GM18951 (cell line): ENCODE measurements around the gene PTCH2.
A peak's percentile ranks its signal among the peaks of the same experiment; 100 is the strongest.
"Not testable (repeated sequence)": the region's sequence is repeated elsewhere in the genome, so short reads cannot be mapped to it uniquely, and the experiment has no call there.

ENCODE experiments used
- POLR2A ChIP-seq: IDR thresholded peaks from 4 replicates; pipeline ENCODE4 v1.6.1; 2011; ENCODE audit warnings: mild to moderate bottlenecking; ENCODE audit not compliant: insufficient read length, insufficient read depth; ENCODE audit errors: extremely low read depth
- in situ Hi-C: fragments of 300-500 bp; cut with MboI; formaldehyde crosslinking; loops from one replicate; pipeline ENCODE4 v1.12.0; 2022; ENCODE audit warnings: low sequenced_read_pairs, mixed read lengths, inconsistent platforms; ENCODE audit not compliant: unreplicated experiment

The PTCH2 gene

DNA sequence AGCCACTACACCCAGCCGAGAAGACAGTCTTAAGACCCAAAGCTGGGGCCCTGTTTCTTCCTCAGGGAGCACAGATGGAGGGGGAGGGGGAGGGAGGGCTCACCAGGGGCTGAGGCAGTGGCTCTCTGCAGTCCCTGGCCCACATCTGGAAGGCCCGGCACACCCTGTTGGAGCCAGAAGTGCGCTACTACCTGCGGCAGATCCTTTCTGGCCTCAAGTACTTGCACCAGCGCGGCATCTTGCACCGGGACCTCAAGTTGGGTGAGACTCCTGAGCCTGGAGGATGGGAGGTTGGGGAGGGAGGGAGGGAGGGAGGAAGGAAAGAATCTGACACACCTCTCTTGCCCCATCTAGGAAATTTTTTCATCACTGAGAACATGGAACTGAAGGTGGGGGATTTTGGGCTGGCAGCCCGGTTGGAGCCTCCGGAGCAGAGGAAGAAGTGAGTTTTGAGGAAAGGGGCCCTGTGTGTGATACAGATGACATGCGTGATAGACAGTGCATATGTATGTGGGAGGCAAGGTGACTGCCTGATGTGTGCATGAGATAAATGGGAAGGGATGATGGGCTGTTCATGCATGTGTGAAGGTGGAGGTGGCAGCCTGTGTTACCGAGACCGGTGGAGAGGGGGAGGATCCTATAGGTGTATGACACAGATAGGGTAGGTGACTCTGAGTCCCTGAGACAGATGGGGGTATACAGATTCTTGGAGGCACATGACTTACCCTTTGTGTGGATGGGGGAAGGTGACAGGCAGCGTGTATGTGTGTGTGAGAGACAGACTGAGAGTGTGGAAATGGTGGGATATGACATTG, 41.4 kb downstream of the PTCH2 start:
- in situ Hi-C loops, result loop anchor here (25.0 kb wide), 1 partner anchor 686 kb away; the partner anchor contains the start of gene TESK2
- no peak for TF ChIP-seq POLR2A

DNA sequence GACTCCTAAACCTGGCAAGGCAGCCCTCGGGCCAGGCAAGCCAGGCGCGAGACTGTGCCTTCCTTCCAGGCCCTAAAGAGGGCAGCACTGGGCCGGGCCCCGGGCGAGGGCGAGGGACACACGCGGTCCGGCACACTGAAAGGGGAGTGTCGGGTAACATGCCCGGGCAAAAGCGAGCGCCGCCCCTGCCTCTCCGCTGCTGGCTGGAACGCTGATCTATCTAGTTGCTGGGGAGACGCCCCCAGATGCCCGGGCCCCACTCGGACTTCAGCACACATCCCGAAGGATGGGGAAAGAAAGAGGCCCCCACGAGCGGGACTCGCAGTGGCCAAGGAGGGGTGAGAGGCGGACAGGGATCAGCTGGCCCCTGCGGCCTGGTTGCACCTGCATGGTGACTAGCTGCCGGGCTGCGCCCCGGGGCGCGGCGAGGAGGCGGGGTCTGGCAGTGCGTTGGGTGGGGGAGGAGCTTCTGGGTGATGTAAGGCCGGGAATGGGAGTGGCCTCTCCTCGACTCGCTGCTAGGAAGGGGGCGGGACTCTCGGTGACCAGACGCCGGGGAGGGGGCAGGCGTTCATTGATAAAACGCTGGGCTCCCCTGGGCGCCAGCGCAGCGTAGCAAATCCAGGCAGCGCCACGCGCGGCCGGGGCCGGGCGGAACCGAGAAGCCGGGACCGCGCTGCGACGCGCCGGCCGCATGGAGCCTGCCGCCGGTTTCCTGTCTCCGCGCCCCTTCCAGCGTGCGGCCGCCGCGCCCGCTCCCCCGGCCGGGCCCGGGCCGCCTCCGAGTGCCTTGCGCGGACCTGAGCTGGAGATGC, 43.1 kb downstream of the PTCH2 start, which contains the start of gene PLK3:
TSS of gene PLK3 (plus strand) at position 608 of the 815 bp plus-strand sequence. CDS start at position 695, 87 bp downstream.
- in situ Hi-C loops, result loop anchor here (25.0 kb wide), 1 partner anchor 687 kb away; the partner anchor contains the start of gene TESK2
- TF ChIP-seq POLR2A, result peak; percentile 98

DNA sequence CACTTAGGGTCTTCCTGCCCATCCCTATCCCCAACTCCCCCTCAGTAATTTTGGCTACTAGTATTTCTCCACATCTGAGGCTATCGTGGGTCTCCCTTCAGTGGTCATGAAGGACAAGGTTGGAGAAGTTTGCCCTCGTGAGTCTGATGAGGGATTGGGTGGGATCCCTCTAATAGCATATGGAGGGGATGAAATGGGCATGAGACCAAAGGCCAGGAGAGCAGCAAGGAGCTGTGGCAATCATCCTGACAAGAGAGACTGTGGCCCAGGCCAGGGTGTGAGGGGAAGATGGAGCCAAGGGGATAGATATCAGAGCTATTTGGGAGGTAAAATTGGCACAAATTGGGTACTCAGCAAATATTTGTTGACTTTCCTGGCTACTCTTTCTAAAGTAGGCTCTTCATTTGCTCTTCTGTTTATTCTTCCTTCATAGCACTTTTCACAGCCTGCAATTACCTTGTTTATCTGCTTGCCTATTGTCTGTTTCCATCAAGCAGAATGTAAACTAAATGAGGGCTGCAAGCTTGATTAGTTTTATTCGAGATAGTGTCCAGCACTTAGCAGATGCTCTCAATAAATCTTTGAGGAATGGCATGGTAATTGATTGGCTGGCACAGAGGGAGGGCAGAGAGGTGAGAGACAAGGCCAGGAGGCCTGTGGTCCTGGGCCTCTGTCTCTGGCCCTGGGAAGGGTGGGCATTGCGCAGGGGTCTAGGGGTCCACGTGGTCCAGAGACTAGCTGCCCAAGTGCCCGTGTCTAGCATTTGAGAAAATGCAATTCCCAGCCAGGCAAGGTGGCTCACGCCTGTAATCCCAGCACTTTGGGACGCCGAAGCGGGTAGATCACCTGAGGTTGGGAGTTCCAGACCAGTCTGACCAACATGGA, 44.3 kb downstream of the PTCH2 start:
- in situ Hi-C loops, result no loop called here
- TF ChIP-seq POLR2A, result no peak

DNA sequence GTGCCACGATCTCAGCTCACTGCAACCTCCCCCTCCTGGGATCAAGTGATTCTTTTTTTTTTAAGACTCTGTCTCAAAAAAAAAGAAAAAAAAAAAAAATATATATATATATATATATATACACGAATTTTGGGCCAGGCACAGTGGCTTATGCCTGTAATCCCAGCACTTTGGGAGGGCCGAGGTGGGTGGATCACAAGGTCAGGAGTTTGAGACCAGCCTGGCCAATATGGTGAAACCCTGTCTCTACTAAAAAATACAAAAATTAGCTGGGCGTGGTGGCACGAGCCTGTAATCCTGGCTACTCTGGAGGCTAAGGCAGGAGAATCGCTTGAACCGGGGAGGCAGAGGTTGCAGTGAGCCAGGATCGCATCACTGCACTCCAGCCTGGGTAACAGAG, 45.2 kb downstream of the PTCH2 start:
- in situ Hi-C loops, result not testable (repeated sequence)

DNA sequence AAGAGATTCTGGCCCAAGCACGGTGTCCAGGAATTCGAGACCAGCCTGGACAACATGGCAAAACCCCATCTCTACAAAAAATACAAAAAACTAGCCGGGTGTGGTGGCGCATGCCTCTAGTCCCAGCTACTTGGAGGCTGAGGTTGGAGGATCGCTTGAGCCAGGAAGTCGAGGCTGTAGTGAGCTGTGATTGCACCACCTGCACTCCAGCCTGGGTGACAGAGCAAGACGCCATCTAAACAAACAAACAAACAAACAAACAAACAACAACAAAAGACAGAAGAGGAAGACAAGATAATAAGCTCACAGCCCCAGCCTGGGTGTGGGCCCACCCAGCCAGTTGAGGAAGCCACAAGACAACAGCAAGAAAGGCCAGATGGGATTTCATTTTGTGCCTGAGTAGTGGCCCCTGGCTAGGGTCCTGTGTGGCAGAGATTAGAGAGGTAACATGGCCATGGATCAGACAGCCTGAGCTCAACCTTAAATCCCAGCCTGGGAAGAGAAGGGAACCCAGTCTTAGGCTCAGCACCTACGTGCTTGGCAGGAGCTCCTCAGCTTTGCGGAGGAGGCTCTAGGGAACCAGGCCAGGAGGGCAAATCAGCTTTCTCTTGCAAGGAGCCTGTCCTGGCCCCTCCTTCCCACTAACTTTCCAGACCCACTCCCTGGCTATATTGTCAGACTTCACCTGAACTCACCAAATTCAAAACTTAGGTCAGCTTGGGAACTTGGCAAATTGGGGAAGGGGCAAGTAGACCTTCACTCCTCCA, 50.1 kb downstream of the PTCH2 start:
- in situ Hi-C loops, result no loop called here
- no peak for TF ChIP-seq POLR2A

DNA sequence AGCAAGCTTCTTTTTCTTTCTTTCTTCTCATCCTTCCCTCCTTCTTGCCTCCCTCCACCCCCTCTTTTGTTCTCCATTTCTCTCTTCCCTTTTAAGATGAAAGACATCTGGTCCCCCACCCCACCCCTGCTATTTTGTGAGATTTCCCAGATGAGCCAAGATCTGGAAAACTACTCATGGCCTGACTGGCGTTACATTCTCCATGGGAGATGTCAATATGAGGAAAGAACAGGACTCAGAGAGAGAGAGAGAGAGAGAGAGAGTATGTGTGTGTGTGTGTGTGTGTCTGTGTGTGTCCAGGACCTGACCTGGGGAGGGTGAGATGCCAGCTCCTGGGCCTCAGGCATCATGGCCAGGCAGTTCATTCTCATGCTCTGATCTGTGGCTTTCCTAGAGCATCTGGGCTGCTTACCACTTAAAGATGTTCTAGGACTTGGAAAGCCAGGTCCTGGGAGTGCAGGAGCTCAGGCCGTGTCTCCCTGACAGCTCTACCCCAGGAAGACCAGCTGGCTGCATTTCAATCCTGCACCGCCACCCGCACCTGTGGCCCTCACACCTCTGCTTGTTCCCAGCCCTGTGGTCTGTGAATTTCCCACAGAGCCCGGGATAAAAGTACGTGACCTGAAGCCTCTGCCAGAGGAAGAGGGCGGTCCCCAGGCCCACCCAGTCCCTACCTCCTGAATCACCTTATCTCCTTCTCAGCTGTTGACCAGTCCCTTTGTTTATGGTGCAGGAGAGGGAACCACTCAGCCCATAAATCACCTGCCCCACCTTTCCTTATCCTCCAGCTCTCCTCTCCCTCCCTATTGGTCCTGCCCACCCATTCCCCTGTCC, 51.9 kb downstream of the PTCH2 start:
- in situ Hi-C loops, result no loop called here
- no peak for TF ChIP-seq POLR2A

DNA sequence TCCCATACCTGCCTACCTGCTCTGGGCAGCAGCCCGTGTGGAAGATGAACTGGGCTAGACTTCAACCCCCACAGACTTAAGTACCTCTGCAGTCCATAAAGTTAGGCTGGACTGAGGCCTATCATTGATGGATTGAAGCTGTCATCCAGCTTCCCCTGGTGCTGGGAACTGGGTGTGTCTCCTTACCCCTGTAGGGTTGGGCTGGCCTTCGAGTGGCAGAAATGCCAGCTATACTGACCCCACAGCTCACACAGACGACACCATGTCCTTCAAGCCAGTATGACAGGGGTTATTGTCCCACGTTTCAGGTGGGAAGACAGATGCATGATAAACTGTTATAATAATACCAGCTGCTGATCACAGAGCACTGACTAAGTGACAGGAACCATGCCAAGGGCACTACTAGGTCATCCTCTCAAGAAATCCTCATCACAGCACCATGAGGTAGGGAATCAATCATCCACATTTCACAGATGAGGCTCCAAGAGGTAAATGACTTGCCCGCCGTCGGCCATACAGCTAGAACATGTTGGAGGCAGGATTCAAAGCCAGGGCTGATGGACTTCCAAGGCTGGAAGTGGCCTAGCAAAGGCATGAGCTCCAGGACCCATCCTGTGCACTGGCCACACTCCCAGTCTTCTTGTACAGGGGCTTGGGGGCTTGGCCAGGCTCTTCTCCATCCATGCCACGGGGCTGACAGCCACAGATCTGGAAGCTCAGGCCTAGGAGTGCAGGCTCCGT, 54.8 kb downstream of the PTCH2 start, which contains the start of gene BEST4:
TSS of gene BEST4 (minus strand) at position 51 of the 741 bp plus-strand sequence. CDS start 465 bp downstream, outside the sequence.
- in situ Hi-C loops, result no loop called here
- TF ChIP-seq POLR2A, result no peak

DNA sequence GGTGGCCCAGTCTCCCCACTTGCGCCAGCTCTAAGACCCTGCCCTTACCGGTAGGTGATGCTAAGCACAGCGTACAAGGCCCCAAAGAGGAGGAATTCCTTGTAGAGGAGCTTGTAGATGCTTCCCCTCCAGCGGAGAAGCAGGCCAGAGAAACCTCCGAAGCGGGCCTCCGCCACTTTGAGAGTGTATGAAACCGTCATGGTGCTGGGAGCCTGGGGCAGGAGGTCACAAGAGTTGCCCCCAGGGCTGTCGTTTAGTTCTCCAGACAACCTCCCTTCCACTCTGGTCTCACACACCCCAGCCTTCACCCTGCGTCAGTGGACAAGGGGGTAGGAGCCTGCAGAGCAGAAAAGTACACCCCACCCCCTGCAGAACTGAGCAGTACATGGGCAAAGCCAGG, 55.5 kb downstream of the PTCH2 start:
- in situ Hi-C loops, result no loop called here
- no peak for TF ChIP-seq POLR2A

DNA sequence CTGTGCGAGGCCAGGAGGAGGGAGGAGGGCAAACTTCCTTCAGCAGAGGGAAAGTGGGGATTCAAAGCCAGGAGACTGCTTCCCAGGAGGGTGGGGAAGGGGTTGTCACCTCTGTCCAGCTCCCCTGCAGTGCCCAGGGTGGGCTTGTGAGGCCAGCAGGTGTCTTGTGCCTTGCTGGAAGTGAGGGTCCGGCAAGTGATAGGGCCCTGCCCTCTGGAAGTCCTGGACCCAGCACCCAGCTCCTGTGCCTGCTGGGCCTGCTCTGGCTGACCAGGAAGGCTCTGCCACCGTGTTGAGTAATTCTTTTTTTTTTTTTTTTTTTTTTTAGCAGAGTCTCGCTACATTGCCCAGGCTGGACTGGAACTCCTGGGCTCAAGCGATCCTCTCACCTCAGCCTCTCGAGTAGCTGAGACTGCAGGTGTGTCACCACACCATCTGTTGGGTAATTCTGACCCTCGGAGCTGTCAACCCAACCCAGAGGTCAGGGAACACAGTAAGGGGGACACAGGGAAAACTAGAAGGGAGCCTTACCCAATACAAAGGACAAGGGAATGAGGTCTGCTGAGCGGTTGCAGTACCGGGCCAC, 56.1 kb downstream of the PTCH2 start:
- in situ Hi-C loops, result no loop called here
- TF ChIP-seq POLR2A, result no peak

DNA sequence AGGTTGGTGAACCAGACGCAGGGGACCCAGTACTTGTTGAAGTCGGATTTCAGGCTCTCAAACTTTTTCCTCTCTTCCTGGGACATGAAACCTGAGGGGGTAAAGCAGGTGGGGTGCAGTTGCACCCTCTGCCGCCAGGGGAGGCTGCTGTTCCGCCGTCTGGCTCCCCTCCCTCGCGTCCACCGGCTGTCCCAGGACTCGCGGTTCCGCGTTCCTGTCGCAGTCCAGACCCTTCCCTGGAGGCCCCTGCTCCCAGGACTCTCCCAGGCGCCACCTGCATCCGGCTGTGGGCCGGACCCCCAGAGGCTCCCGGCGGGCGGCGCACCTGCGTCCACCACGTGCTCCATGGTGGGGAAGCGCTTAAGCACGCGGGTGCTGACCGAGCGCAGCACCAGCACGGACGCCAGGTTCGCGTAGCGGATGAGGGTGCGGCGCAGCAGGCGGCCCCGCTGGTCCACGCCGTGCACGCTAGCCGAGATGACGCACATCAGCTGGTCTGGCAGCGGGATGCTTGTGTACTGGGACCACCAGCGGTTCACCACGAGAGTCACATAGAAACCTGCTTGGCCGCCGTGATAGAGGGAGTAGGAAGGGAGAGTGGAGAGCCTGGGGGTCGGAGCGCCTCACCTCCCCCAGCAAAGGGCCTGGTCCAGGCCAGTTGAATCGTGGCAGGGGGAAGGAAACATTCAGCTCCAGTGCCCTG, 56.8 kb downstream of the PTCH2 start:
- peak; percentile 40 for TF ChIP-seq POLR2A
- in situ Hi-C loops, result no loop called here
